Kidney (tissue), 14 donors: ENCODE data around the gene CARD11. TPM values are rescaled to one million over a fixed set of nuclear protein-coding genes. Genes with fewer than 3 reads are reported as not detected.

ENCODE experiments used
- DNase-seq, 5 donors: peaks; one replicate each; pipeline ENCODE4 v3.0.0-alpha.2; 2013 to 2020
- FAIRE-seq: peaks from 2 replicates; lab custom pipeline; 2012; peaks lifted over from hg19 to GRCh38; lab: Jason Lieb, UNC
- H3K27ac ChIP-seq, 2 donors: one replicate each; pipeline ENCODE4 v1.7.0; 2013; ENCODE audit warnings: low read depth in 2 of 2, low read length in 2 of 2, inconsistent platforms in 1 of 2
- H3K27me3 ChIP-seq: one replicate; pipeline ENCODE4 v1.7.1; 2013; ENCODE audit warnings: low read length, inconsistent platforms; ENCODE audit not compliant: control insufficient read depth, insufficient read depth
- H3K36me3 ChIP-seq, 3 donors: one replicate each; pipeline versions ENCODE4 v1.7.0 to v1.7.1; 2013; ENCODE audit warnings: low read length in 3 of 3, control low read depth in 1 of 3, inconsistent platforms in 1 of 3; ENCODE audit not compliant: insufficient read depth in 3 of 3, control insufficient read depth in 2 of 3
- H3K4me1 ChIP-seq, 3 donors: one replicate each; pipeline versions ENCODE4 v1.7.0 to v1.7.1; 2013; ENCODE audit warnings: low read length in 3 of 3, inconsistent platforms in 1 of 3, low read depth in 1 of 3; ENCODE audit not compliant: control insufficient read depth in 2 of 3, insufficient read depth in 2 of 3
- H3K4me3 ChIP-seq, 3 donors: one replicate each; pipeline versions ENCODE4 v1.7.0 to v1.8.1; 2013; ENCODE audit warnings: low read length in 3 of 3, control low read depth in 1 of 3, inconsistent platforms in 1 of 3
- H3K9ac ChIP-seq, 3 donors: one replicate each; pipeline versions ENCODE4 v1.7.0 to v1.7.1; 2013; ENCODE audit warnings: low read length in 3 of 3, control low read depth in 1 of 3, inconsistent platforms in 1 of 3
- H3K9me3 ChIP-seq, 3 donors: one replicate each; pipeline versions ENCODE4 v1.7.0 to v1.7.1; 2013; ENCODE audit warnings: low read length in 3 of 3, control low read depth in 1 of 3, inconsistent platforms in 1 of 3; ENCODE audit not compliant: control insufficient read depth in 2 of 3, insufficient read depth in 1 of 3
- intact Hi-C: fragments of 100-400 bp; cut with DNase I; formaldehyde crosslinking; loops from one replicate; pipeline ENCODE4 v1.11.1; 2022
- polyA plus RNA-seq: library from polyadenylated mRNA; stranded (reverse); fragments of 350-450 nt; fragmentation: Illumina TruSeq; extraction: RNeasy Lipid Tissue Mini Kit (QIAGEN cat#74804); gene quantifications from one replicate; pipeline ENCODE4 v1.2.3, GENCODE V29; 2014; ENCODE audit warnings: low read depth, low replicate concordance; ENCODE audit not compliant: insufficient read depth
- total RNA-seq: library from RNA; stranded (reverse); fragmentation: NEBNext Ultra II Directional; extraction: Animal tissue kit (Norgen Biotek cat#: 25700); gene quantifications from one replicate; pipeline ENCODE4 v1.2.1, GENCODE V29; 2021
- TF ChIP-seq, protein P1 (sequence below): IDR thresholded peaks from 3 replicates; pipeline ENCODE4 v1.5.1; 2012; ENCODE audit warnings: mild to moderate bottlenecking, moderate library complexity, borderline replicate concordance; ENCODE audit not compliant: insufficient read depth; ENCODE audit errors: extremely low read depth
- donor health status: control.
- donor health status: control.
- donor health status: control.
- donor health status: control.
- donor health status: control.
- donor health status: DM: yes; HTN: yes; CAD: no.
- donor health status: Normal renal cell carcinoma (clear cell type).

Gene CARD11
- total and polyA plus RNA-seq, 2 donors from 2014 or later, result 0.22 to 9.6 TPM

DNA sequence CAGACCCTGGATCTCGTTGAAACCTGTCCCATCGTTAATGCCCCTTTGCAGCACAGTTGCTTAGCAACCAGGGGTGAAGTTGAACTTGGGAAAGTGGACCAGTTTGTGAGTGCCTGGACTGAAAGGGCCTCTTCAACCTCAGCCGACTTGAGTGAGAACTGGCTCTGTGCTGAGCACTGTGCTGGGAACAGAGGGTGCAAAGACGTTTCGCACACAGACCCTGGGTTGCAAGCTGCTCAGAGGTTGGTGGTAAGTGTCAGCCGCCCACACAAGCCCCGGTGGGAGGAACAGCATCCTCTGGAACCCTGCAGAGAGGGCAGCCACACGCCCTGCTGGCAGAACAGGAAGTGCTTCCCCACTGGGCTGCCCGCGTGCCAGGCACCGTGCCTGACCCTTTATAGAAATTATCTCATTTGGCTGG is 89.2 kb downstream of the CARD11 start:
- H3K4me1 ChIP-seq, result no peaks in the 10 kb centered on the region
- DNase-seq (peak in 1 of 5 donors; percentile 22), FAIRE-seq (no peak)
- H3K36me3 ChIP-seq, result no peaks in the 10 kb centered on the region
- no peak overlapping the region for H3K9ac ChIP-seq
- no peak overlapping the region for H3K4me3 ChIP-seq
- H3K27me3 ChIP-seq, result no peaks in the 10 kb centered on the region
- no peak overlapping the region for H3K27ac ChIP-seq
- H3K9me3 ChIP-seq, result peaks cover 0 to 2% (median 2%) of the 10 kb centered on the region in 3 donors
- TF ChIP-seq, protein P1, sequence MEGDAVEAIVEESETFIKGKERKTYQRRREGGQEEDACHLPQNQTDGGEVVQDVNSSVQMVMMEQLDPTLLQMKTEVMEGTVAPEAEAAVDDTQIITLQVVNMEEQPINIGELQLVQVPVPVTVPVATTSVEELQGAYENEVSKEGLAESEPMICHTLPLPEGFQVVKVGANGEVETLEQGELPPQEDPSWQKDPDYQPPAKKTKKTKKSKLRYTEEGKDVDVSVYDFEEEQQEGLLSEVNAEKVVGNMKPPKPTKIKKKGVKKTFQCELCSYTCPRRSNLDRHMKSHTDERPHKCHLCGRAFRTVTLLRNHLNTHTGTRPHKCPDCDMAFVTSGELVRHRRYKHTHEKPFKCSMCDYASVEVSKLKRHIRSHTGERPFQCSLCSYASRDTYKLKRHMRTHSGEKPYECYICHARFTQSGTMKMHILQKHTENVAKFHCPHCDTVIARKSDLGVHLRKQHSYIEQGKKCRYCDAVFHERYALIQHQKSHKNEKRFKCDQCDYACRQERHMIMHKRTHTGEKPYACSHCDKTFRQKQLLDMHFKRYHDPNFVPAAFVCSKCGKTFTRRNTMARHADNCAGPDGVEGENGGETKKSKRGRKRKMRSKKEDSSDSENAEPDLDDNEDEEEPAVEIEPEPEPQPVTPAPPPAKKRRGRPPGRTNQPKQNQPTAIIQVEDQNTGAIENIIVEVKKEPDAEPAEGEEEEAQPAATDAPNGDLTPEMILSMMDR, result no peak
- intact Hi-C loops, result no loop called here

DNA sequence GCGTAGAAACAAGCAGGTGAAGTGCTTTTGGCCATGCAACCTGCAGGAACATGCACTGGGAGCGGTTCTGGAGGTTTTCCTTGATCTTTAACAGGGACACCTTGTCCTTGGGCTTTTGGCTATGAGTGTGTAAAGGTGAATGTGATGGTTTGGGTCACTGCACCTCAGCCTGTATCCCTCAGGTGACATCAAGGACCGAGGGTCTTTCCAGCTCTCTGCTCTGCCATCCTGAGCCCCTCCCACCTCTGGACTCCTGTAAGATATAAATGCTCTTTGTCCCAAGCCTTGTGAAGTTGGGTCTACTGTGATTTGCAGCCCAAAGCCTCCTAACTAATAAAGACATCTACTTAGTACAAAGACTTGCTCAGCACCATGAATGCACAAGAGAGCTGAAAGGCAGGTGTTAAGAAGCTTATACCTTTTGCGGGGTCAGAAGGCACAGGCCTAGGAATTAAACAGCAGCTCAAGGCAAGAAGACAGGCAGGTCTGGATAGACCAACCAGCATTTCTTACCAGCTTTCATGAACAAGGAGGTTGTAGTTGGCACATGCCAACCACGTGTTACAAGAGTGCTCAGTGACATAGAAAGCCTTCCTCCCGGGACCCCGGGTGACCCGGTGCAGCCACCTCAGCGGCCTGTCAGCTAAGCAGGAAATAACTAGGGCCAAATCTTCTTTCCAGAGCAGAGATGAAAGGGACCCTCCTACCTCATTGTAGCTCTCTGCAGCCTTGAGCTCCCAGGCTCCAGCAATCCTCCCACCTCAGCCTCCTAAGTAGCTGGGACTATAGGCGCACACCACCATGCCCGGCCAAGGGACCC is 89.9 kb downstream of the CARD11 start:
- intact Hi-C loops, result no loop called here
- no peak overlapping the region for H3K27ac ChIP-seq
- FAIRE-seq, result no peak
- H3K27me3 ChIP-seq, result no peaks in the 10 kb centered on the region
- H3K36me3 ChIP-seq, result no peaks in the 10 kb centered on the region
- H3K9me3 ChIP-seq, result peaks cover 0 to 5% (median 4%) of the 10 kb centered on the region in 3 donors
- no peak overlapping the region for H3K4me3 ChIP-seq
- peak in 1 of 5 donors; percentile 20 for DNase-seq
- no peaks in the 10 kb centered on the region for H3K4me1 ChIP-seq
- TF ChIP-seq, protein P1, result no peak
- H3K9ac ChIP-seq, result no peak overlapping the region

DNA sequence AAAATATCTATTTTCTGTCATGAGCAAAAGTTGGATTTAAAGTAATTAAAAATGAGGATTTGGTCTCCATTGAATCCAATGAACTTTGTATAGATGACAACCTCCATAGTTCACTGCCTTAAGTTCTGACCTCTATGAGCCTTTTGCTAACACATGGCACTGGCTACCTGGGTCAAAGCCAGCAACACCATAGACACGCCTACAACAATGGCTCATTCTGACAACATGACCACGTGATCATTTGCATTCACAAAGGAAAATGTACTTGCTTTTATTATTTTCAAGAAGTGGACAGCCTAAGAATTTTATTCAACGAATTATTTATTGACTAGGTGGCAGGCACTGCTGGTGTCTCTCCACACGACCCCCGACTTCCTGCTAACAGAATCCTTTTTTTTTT is 90.6 kb downstream of the CARD11 start:
- Histone ChIP-seq H3K4me3 (no peak overlapping the region), H3K9me3 (peaks cover 0 to 5% (median 4%) of the 10 kb centered on the region in 3 donors), H3K36me3 (no peaks in the 10 kb centered on the region), H3K4me1 (no peaks in the 10 kb centered on the region), H3K27ac (no peak overlapping the region), H3K27me3 (no peaks in the 10 kb centered on the region), H3K9ac (no peak overlapping the region)
- TF ChIP-seq, protein P1, result no peak
- intact Hi-C loops, result no loop called here
- FAIRE-seq (no peak), DNase-seq (peak in 1 of 5 donors; percentile 2)
